MM.1S (cell line): ENCODE data around the gene MEGF6.

Source experiments
- EZH2 ChIP-seq: fragments of 300-600 bp; sonication (generic); optimal IDR thresholded peaks from 2 replicates; pipeline ENCODE3; 2017; ENCODE audit warnings: low read depth, mild to moderate bottlenecking, antibody characterized with exemption, low read length, mixed read lengths
- EZH2phosphoT487 ChIP-seq: fragments of 300-600 bp; sonication (generic); IDR thresholded peaks from 2 replicates; pipeline ENCODE4 v1.6.1; 2018; ENCODE audit warnings: antibody characterized with exemption, low read length
- TF ChIP-seq, protein P1 (sequence below): fragments of 300-600 bp; sonication (generic); IDR thresholded peaks from 2 replicates; pipeline ENCODE4 v1.5.1; 2016; ENCODE audit warnings: antibody characterized with exemption, low read length, mixed read lengths

- no peak for TF ChIP-seq EZH2
- TF ChIP-seq, protein P1, sequence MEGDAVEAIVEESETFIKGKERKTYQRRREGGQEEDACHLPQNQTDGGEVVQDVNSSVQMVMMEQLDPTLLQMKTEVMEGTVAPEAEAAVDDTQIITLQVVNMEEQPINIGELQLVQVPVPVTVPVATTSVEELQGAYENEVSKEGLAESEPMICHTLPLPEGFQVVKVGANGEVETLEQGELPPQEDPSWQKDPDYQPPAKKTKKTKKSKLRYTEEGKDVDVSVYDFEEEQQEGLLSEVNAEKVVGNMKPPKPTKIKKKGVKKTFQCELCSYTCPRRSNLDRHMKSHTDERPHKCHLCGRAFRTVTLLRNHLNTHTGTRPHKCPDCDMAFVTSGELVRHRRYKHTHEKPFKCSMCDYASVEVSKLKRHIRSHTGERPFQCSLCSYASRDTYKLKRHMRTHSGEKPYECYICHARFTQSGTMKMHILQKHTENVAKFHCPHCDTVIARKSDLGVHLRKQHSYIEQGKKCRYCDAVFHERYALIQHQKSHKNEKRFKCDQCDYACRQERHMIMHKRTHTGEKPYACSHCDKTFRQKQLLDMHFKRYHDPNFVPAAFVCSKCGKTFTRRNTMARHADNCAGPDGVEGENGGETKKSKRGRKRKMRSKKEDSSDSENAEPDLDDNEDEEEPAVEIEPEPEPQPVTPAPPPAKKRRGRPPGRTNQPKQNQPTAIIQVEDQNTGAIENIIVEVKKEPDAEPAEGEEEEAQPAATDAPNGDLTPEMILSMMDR, result no peak
- no peak for TF ChIP-seq EZH2phosphoT487
These were observed 101.6 kb downstream of the MEGF6 start for GRCh38 chr1:3509721-3510120.
